HG03469 (cell line): ENCODE measurements around the gene ZNF175.

Experiments used
- ATAC-seq: cut with Tn5 transposase; IDR thresholded peaks from one replicate; pipeline ENCODE4 v1.9.1; 2021; ENCODE audit warnings: mild to moderate bottlenecking, moderate library complexity, moderate number of reproducible peaks; ENCODE audit not compliant: unreplicated experiment

Gene ZNF175

DNA sequence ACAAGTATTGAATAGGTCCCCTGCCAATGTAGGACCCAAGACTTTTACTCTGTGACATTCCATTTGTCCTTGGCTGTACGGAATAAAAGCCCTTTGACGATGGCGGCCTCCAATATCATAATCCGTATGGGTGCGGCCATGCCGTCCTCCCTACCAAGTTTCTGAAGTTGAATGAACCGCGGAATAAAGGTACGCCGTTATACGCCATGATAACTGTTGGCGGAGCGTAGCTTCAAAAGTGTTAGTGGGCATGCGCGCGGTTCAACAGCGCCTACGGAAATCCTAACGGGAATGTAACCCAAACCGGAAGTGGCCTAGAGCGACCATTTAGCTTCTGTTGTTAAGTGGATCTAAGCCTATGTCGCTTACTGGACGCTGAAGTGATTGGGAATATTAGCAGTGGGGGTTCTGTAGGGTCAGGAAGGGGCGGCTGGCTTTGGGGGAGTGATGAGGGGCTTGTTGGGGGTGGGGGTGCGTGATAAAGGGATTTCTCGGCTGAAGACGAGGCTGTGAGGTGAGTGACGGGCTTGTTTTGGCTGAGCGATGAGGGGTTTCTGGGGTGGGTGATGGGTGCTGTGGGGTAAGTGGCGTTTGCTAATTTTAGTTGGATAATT, at the start of gene ZNF175:
ZNF175 (plus strand) TSS at position 322 of the 614 bp plus-strand sequence. CDS start 2,047 bp downstream, outside the sequence.
- ATAC-seq, result peak; percentile 53

DNA sequence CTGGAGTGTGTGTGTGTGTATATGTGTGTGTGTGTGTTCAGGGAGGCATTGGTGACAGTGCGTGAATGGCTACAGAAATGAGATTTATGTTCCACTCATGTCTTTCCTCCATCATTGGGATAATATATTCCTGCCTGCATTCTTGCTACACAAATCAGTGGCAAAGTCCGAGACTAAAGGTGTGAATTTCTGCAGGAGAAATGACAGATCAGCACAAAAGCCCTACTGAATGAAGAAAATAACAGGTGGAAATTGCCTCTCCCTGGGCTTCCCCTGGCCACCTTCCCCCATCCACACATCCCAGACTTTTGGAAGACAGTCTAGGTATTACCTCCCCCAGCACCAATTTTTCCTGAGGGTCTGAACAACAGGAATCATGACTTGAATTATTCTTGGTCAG, 49.7 kb upstream of the ZNF175 start:
- no peak for ATAC-seq

DNA sequence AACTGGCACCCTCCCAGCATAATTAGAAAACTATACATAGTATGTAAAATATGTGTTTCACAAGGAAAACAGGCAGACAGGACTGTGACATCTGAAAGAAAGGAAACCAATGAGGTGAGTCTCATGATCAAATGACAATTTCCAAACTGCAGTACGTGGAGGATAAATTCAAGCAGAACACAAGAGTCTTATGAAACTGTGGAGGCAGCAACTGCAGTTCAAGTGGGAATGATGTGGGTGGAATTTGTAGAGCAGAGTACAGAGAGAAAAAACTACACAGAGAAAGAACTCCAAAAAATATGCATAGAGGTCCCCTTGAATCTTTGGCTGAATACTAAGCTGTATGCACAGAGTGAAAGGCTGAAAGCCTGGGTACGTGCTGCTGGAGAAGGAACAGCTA, 49.3 kb upstream of the ZNF175 start:
- no peak for ATAC-seq

DNA sequence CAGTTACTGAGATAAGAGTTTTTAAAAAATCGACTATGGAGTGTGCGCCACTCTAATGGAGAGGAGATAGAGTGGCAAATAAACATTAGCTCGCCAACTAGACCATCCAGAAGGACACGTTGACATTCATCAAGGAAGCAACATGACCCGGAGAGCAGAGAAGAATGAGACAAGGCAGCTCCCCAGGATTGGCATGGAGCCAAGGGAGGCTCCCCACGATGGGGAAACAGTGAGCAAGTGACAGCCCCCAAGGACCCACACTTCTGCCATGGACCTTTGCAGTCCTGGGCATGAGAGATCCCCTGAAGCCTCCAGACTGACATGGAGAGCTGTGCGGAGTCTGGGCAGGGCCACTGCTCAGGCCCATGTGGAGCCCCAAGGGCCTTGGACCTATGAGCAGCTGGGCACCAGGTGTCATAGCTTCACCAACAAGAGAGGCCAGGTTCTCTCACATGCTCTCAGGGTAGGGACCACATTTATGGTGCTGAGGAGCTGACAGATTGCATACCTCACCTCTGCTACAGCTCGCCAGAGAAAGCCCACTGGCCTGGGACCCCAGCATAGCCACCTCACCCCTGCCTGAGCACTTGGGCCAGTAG, 46.3 kb upstream of the ZNF175 start:
- ATAC-seq, result no peak

DNA sequence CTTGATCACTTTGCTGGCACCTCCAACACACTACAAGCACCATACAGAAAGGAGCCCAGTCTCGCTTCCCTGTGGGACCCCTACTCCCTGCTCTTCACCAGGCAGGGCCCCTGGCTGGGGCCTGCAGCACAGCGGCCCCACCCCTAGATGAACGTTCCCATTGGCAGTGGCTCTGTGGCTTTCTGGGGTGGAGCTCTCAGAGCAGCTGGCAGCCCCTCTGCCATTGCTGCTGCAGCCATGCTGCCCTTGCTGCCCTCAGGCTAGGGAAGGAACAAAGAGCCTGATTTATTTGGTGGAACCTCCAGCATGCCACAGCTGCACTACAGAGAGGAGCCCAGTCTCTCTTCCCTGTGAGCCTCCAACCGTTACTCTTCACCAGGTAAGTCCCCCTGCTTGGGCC, 45.4 kb upstream of the ZNF175 start:
- no peak for ATAC-seq

DNA sequence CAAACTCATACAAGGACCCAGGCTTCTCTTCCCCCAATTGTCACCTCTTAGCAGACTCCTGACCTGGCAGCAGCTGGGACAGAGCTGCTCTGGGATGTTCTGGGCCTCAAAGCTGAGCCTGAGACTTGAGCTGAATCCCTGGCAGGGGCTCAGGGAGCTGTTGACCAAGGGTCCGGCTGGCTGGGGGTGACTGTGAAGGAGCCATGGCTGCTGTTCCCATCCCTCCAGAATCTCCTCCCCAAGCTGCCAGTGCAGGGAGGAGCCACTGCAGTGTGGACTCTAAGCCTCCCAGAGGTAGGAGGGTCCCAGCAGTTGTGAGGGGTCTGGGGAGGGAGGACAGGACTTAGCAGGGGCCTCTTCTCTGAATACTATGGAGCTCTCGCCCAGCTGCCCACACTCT, 41.8 kb upstream of the ZNF175 start:
- no peak for ATAC-seq

DNA sequence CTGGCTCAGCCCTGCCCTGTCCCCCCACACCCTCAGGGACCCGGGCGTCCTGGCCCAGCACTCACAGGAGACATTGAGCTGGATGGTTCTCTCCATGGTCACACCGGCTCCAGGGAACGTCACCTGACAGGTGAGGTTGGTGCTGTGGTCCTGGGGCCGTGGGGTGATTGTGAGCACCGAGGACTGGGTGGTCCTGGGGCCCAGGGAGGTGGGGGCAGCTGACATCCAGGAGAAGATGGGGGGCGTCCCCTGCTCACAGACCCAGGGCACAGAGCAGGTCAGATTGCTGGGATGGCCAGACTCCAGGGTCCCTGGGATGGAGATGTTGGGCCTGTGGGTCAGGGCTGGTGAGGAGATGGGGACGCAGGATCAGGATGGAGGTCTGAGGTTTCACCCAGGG, 40.5 kb upstream of the ZNF175 start:
- ATAC-seq, result no peak

DNA sequence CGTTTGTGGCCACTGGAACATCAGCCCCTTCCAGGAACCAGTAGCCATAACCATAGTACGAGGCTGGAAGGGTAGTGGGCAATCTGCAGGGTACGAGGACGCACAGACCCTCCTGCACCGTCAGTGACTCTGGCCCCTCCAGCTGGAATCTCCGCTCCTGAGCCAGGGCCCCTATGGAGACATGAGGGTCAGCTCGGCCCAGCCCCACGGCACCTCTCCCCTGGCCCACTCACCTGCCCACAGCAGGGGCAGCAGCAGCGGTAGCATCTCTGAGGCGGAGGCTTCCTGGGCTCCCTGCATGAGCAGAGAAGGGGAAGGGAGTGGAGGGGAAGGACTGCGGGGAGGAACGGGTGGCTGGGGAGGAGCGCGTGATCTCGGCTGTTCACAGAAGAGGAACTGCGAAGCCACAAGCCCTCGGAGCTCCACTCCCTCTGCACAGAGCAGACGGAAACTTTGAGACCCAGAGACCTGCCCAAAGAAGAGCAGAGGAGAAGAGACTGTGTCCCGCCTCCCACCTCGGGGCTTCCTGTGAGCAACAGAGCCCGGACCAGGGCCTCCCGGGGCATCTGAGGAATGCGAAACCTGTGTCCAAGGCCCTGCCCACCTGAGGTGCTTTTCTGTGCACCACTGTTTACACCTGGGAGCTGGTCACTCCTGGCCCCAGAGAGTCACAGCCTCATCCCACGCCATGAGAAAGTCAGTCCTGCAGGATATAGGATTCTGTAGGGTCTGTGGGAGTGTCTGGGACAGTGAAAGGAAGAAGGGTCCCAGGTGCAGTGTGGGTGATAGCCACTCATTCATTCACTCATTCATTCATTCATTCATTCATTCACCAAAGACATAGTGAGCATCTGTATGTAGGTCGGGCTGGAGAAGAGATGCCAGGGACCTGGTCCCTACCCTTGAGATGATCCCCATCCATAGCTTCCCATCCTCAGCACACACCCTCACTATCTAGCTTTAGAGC, 39.5 kb upstream of the ZNF175 start, which contains the start of gene SIGLEC6:
SIGLEC6 (minus strand) TSS at position 322 of the 967 bp plus-strand sequence; CDS start at position 300, 22 bp downstream.
- ATAC-seq, result no peak

DNA sequence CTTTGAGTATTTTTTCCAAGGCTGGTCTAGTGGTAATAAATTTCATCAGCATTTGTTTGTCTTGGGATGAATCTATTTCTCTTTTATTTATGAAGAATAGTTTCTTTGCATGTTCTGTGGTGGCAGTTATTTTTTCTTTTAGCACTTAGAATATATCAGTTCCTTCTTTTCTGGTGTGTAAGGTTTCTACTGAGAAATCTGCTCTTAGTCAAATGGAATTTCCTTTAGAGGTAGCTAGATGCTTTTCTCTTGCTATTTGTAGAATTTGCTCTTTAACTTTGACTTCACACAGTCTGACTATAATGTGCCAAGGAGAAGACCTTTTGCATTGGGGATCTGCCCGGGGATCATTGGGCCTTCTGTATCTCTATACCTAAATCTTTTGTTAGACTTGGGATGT, 35.5 kb upstream of the ZNF175 start:
- no peak for ATAC-seq

DNA sequence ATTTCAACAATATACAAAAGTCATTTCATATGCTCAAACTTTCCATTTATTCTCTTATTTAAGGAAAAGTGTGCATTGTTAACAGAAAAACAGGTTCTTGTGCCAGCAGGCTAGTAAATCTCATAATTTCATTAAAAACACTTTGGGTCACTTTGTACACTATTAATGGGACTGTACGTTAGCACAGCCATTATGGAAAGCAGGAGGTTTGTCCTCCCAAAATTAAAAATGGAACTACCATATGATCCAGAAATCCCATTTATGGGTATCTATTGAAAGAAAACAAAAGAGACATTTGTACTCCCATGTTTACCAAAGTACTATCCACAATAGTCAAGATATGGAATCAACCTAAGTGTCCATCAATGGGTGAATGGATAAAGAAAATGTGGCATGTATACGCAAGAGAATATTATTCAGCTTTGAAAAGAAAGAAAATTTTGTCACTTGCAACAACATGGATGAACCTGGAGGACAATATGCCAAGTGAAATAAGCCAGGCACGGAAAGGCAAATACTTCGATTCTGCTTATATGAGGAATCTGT, 31.2 kb upstream of the ZNF175 start:
- no peak for ATAC-seq

DNA sequence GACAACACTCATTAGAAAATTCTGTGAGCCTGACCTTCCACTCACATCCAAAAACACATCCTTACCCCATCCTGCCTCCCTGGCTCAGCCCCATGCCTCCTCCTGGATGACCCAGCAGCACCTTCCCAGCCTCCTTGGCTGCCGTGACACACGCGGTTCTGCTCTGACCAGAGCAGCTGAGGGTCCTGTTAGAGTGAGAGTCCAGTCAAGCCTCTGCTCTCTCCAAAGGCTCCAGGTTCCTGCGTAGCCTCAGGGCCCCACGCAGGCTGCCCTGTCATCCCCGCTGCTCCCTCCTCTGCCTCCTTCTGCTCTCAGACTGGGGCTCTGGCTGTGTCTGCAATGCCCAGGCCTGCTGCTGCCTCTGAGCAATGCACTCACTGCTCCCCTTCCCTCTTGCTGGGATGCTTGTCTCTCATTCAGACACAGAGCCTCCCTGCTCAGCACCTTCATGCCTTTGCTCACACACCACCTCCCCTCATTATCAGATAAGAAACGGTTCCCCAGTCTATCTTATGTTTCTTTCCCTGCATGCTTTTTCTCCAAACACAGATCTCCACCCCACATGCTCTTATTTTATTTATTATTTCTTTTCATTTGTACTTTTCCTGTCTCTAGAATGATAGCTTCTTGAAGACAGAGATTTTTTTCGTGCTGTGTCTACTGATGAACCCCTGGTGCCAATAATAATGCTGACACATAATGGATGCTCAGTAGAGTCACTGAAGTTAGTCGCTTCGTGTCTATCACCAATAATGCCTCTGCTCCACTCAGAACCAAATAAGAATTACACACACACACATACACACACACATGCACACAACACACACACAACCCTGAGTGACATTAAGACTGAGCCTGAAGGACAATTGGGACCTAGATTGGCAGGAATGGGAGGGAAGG, 29.4 kb upstream of the ZNF175 start:
- ATAC-seq, result no peak

DNA sequence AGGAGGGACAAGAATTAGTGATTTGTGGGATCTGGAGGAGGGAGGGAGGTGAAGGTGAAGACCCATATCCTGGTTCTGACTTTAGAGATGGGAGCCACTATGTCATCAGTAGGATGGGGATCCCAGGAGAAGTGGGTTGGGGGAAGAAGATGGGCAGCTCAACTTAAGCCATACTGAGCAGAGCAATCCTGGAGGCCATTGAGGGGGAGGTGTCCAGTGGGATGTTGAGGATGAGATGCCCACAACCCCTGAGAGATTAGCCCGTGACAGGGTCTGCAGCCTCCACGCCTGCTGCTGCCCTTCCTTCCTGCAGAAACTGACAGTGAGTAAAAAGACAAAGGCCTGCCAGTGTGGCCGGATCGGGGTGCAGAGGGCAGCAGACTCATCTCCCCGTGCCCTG, 28.4 kb upstream of the ZNF175 start:
- ATAC-seq, result no peak

DNA sequence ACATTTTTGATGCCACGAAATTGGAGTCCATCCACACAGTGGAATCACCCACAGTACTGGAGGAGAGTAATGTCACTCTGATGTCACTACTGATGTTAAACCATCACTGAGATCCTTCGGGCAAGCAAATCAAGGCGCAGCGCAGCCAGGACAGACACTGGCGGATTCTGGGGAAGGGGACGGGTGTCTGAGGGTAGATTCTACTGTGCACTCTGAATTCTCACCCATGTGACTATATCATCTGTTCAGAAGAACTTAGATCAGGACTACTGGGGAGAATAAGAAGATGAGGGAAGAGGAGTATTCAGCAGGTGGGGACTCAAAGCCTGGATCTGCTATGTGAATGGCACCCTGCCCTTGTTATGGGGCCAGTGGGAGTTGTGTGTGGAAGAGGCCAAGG, 27.0 kb upstream of the ZNF175 start:
- no peak for ATAC-seq

DNA sequence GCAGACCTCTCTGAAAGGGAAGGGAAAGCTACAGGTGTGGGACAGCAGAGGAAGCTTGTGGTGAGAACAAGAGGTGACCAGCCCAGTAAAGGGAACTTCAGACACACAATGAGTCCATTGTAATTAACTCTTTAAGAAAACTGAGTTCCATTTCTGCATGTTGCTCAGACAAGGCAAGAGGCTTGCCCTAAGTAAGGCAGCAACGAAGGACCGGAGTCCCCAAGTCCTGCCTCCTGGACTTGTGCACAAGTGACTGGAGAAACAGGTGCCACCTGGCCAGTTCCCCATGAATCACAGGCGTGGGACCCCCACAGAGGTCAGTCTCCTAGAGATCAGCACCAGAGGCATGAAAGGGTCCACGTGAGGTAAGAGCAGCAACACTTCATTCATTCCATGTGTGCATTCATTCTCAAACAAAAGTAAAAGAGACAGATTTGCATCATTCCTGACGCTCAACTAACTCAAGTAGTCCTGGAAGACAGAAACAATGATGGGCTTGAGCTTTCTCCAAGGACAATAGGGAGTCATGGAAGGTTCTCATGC, 24.9 kb upstream of the ZNF175 start:
- ATAC-seq, result no peak

DNA sequence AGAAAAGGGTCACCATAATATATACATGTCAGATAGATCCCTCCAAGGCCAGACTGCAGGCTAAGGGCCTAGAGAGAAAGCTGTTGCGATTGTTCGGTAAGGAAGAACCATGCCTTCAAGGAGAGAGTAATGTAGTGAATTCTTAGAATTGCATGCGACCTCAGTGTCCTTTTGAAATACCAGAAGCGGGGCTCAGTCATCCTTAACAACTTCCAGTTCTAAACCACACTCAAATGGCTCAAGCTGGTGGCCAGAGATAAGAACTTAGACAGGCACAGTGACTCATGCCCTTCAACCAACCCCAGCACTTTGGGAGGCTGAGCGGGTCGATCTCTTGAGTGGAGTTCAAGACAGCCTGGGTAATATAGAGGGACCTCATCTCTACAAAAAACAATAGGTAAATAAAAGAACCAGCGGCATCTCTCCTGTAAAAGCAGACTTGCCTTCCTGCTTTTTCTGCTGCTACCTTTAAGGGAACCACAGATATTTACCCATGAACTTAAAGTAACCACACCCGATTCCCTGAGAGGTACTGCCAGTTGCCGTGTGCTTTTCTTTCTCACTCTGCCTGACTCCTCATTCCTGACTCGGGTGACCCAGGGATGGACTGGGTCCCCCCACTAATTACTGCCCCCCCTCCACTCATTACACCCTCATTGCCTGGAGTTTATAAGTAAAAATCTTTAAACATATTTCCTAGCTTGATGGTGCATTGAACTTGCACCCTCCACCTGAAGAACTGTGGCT, 24.3 kb upstream of the ZNF175 start:
- ATAC-seq, result no peak

DNA sequence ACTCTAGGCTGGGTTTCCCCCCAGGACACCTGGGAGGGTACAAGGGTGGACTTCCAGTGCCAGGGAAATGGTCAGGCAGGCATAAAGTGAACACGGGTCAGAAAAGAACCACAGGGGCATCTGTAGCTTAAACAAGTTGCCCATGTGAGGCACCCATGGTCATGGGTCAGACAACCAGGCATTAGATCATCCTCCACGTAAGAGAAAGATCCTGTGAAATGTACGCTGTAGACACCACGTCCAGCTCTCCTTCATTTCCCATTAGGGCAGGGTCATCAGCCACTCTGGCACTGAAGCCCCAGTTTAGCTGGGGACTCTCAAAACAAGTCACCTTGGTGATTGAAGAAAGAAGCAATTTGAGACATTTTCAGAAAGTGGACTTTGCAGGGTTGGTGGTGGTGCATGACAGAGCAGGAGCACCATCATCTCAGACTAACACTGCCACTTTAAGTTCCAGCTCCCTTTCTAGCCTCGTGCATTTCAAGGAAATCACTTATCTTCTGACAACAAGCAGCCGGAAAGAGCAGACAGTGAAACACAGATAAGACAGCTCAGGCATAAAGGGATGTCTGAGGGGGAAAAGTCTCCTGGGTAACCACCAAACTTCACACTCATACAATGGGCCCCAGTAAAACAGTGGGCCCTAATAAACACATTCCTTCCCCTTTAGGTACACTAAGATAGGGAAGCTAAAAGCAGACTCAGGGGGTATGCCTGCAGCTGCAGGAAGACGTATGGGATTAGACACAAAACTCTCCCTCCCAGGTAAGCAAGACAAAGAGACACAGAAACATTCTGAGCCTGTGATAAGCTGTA, 23.5 kb upstream of the ZNF175 start:
- no peak for ATAC-seq

DNA sequence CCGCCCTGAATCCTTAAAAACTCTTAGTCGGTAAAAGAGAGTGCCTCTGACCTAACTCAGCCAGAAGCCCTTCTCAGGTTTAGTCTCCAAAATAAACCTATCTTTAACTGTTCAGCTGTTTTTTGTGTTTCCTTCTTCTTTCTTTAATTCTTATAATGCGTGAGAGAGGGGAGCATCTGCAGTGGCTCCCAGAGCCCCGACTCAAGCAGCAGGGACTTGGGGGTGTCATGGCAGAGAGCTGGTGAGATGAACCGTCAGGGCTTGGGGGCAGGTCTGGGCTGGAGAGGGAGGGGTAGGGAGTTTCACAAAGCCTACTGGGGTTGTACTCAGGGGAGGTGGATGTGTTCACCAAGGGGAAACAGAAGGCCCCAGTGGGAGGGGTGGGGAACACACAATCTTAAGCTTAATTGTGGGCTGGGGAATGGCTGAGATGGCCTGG, 22.9 kb upstream of the ZNF175 start:
- no peak for ATAC-seq

DNA sequence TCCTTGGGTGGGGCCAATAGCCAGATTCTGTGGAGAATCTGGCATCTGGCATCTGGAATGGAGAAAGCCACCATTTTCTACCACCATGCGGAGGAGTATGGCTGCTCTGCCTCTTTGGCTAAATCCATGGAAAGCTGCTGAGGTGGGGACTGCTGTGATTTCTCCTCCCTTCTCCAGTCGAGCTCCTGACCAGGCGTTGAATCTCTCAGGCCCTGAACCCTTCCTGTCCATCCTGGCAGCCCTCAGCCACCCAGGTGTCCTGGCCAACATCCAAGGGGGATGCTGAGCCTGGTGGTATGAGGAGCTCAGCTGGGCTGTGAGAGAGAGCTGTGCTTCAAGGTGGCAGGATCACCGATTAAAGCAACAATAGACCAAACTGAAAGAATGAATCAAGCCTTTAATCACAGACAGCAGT, 22.2 kb upstream of the ZNF175 start:
- no peak for ATAC-seq
